ENCODE results near the gene C1orf94.

C1orf94 gene

GRCh38 chr1:34176830-34177603 is at the start of gene C1orf94:
TSS of gene C1orf94 (plus strand) at chr1:34176907. CDS start at chr1:34177790, 883 bp downstream.
- no peak for DNase-seq

- no peak for DNase-seq
Measured at GRCh38 chr1:34127006-34128000, 49.4 kb upstream of the C1orf94 start.

- DNase-seq, result no peak
Measured at GRCh38 chr1:34128186-34128889, 48.4 kb upstream of the C1orf94 start.

GRCh38 chr1:34129630-34130029 is 47.1 kb upstream of the C1orf94 start:
- DNase-seq, result no peak

- no peak for DNase-seq
Measured at GRCh38 chr1:34130306-34130705, 46.4 kb upstream of the C1orf94 start.

GRCh38 chr1:34131396-34132160 is 45.1 kb upstream of the C1orf94 start:
- no peak for DNase-seq

GRCh38 chr1:34132161-34132420 is 44.6 kb upstream of the C1orf94 start:
- DNase-seq, result no peak

GRCh38 chr1:34137411-34137810 is 39.3 kb upstream of the C1orf94 start:
- DNase-seq, result no peak

- no peak for DNase-seq
Measured at GRCh38 chr1:34140011-34140676, 36.6 kb upstream of the C1orf94 start.

- no peak for DNase-seq
Measured at GRCh38 chr1:34143975-34144374, 32.7 kb upstream of the C1orf94 start.

- DNase-seq, result no peak
Measured at GRCh38 chr1:34144766-34145165, 31.9 kb upstream of the C1orf94 start.

GRCh38 chr1:34147301-34147700 is 29.4 kb upstream of the C1orf94 start:
- DNase-seq, result no peak

GRCh38 chr1:34149501-34149900 is 27.2 kb upstream of the C1orf94 start:
- no peak for DNase-seq

GRCh38 chr1:34153246-34153645 is 23.5 kb upstream of the C1orf94 start:
- DNase-seq, result no peak

GRCh38 chr1:34155860-34156259 is 20.8 kb upstream of the C1orf94 start:
- DNase-seq, result no peak

GRCh38 chr1:34156739-34157138 is 20.0 kb upstream of the C1orf94 start:
- no peak for DNase-seq

GRCh38 chr1:34162852-34163766 is 13.6 kb upstream of the C1orf94 start:
- DNase-seq, result no peak

- no peak for DNase-seq
Measured at GRCh38 chr1:34163792-34164731, 12.6 kb upstream of the C1orf94 start.

GRCh38 chr1:34164771-34165391 is 11.8 kb upstream of the C1orf94 start, which contains the start of gene CSMD2:
TSS of gene CSMD2 (minus strand) at chr1:34165230. CDS start at chr1:34165097, 133 bp downstream.
- DNase-seq, result no peak
